ENCODE results near the gene IRAK3.

The IRAK3 gene

DNA sequence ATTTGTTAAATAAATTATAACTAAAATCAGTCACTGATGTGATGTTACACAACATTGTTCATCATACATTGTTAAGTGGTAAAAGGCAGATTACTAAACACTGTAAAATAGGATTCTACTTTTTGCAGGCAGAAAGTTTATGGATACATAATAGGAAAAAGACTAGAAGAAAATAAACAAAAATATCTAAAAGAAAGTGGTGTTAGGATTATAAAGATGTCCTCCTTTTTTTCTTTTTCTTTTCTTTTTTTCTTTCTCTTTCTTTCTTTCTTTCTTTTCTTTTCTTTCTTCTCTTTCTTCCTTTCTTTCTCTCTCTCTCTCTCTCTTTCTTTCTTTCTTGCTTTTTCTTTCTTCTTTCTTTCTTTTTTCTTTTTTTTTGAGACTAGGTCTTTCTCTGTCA lies 73.7 kb downstream of the IRAK3 start:
- DNase-seq (ENCODE audit: low read depth) = no peak
- no peak overlapping the region for H3K4me3 ChIP-seq (ENCODE audit: low read length)
- TF ChIP-seq, protein P1, sequence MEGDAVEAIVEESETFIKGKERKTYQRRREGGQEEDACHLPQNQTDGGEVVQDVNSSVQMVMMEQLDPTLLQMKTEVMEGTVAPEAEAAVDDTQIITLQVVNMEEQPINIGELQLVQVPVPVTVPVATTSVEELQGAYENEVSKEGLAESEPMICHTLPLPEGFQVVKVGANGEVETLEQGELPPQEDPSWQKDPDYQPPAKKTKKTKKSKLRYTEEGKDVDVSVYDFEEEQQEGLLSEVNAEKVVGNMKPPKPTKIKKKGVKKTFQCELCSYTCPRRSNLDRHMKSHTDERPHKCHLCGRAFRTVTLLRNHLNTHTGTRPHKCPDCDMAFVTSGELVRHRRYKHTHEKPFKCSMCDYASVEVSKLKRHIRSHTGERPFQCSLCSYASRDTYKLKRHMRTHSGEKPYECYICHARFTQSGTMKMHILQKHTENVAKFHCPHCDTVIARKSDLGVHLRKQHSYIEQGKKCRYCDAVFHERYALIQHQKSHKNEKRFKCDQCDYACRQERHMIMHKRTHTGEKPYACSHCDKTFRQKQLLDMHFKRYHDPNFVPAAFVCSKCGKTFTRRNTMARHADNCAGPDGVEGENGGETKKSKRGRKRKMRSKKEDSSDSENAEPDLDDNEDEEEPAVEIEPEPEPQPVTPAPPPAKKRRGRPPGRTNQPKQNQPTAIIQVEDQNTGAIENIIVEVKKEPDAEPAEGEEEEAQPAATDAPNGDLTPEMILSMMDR (conservative IDR thresholded peaks at IDR 0.05; ENCODE audit: low read length) = no peak

DNA sequence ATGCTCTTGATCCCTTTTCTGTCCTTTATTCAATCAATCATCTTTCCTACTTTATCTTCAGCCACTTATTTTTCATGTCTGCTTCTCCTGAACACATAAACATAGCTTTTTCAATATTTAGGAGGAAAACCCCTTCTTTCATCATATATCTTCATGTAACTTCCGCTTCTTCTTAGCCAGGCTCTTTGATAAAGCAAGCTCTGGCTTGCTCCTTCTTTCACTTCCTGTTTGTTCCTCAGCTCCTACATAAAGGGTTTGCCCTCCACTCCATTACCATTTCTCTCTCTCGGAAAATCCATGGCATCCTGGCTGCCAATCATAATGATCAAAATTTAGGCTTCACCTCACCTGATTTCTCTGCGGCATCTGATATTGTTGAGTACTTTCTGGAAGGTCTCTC lies 79.5 kb downstream of the IRAK3 start:
- DNase-seq (ENCODE audit: low read depth) = no peak
- TF ChIP-seq, protein P1 (conservative IDR thresholded peaks at IDR 0.05; ENCODE audit: low read length) = no peak
- H3K4me3 ChIP-seq (ENCODE audit: low read length) = no peak overlapping the region

DNA sequence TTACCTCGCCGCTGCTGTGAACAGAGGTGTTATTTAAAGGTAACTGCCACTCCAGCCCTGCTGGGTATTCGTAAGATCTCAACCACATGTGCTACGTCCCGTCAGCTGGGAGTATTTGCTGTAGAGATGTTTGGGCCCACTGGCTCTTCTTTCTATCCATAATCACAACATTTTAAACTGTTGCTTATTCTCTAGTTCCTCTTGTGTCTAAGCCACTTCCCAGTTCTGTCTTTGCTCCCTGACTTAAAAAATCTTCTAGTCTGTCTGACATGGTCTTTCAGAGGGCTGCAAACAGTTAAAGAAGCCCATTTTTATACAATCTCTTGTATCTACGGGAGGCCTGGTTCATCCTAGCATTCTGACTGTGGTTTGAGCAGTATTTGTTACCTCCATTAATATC lies 80.1 kb downstream of the IRAK3 start:
- DNase-seq (ENCODE audit: low read depth) = no peak
- TF ChIP-seq, protein P1 (conservative IDR thresholded peaks at IDR 0.05; ENCODE audit: low read length) = no peak
- H3K4me3 ChIP-seq (ENCODE audit: low read length) = no peak overlapping the region

DNA sequence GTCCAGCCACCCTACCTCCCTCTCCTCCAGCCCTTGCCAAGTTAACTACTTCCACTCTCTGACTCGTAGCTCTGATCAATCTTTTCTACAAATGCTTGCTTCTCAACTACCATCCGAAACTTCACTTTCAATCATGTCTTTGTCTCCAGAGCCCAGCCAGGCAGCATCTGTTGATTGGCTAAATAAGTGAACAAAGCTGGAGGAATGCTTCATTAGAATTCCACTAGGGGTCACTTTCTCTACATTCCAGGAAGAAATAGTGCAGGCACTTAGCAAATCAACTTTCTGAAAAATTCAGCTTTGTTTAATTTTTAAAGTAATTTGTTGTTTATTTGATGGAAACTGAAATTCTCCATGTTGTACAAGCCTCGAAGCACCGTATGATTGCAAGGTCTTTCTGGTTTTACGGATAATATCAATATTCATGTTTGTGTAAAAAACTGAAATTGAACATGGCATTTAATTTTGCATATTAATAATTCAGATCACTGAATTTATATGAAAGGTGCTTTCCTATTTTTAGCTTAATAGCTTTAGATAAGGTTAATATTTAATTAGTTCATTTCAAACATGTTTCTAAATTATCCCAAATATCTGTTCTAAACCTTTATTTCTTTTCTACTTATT lies 80.9 kb downstream of the IRAK3 start:
- peak; percentile 68 for DNase-seq (ENCODE audit: low read depth)
- H3K4me3 ChIP-seq (ENCODE audit: low read length) = no peak overlapping the region
- TF ChIP-seq, protein P1 (conservative IDR thresholded peaks at IDR 0.05; ENCODE audit: low read length) = peak; percentile 81

DNA sequence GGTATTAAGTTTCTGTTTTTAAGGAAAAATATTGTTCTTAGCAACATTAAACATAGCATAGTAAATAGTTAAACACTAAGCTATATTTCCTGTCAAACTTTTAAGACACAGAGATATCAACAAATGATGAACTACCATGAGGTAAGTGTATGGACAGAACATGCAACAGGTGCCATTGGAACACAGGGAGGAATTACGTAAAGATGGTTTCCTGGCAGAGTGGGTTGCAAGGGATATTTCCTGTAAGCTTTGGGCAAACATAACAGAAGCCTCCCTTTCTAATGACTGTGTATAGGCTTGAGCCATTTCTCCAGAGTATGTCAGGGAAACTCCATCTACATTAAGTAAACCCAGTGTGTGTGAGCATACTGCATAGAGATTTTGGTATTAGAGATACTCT lies 81.6 kb downstream of the IRAK3 start:
- DNase-seq (ENCODE audit: low read depth) = no peak
- no peak overlapping the region for H3K4me3 ChIP-seq (ENCODE audit: low read length)
- TF ChIP-seq, protein P1 (conservative IDR thresholded peaks at IDR 0.05; ENCODE audit: low read length) = no peak

DNA sequence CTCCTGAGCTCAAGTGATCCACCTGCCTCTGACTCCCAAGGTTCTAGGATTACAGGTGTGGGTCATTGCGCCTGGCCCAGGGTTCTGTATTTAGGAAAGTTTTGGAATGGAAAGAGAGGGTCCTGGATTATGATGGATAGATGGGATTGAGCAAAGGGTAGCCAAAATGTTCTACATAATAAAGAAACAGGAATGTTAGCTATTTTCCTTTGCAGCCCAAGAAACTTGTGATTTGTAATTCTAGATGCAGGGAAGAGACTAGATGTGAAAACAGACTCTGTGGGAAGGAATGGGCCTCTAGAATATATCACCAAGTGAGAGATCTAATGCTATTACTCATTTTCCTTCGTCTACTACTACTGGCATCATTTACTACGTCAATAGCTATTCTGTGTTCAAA lies 83.6 kb downstream of the IRAK3 start:
- H3K4me3 ChIP-seq (ENCODE audit: low read length) = no peak overlapping the region
- DNase-seq (ENCODE audit: low read depth) = no peak

GRCh38 chr12:66273147-66273546 lies 84.1 kb downstream of the IRAK3 start:
- H3K4me3 ChIP-seq (ENCODE audit: low read length) = no peak overlapping the region
- TF ChIP-seq, protein P1 (conservative IDR thresholded peaks at IDR 0.05; ENCODE audit: low read length) = no peak
- DNase-seq (ENCODE audit: low read depth) = no peak

More for the DNA sequence above, 83.6 kb downstream of the IRAK3 start:
- TF ChIP-seq, protein P1 (conservative IDR thresholded peaks at IDR 0.05; ENCODE audit: low read length) = no peak
